ENCODE measurements around the gene DIRAS2.
A peak's percentile ranks its signal among the peaks of the same experiment; 100 is the strongest.

DIRAS2 gene

GRCh38 chr9:90612957-90613356 lies 29.7 kb downstream of the DIRAS2 start:
- no peak for DNase-seq (ENCODE audit: low spot score)

GRCh38 chr9:90611568-90611967 lies 31.1 kb downstream of the DIRAS2 start:
- peak; percentile 97 for DNase-seq (ENCODE audit: low spot score)

- DNase-seq (ENCODE audit: low spot score), result no peak
Measured at GRCh38 chr9:90611121-90611520, 31.5 kb downstream of the DIRAS2 start.

GRCh38 chr9:90607701-90608516 lies 34.7 kb downstream of the DIRAS2 start:
- no peak for DNase-seq (ENCODE audit: low spot score)

DNA sequence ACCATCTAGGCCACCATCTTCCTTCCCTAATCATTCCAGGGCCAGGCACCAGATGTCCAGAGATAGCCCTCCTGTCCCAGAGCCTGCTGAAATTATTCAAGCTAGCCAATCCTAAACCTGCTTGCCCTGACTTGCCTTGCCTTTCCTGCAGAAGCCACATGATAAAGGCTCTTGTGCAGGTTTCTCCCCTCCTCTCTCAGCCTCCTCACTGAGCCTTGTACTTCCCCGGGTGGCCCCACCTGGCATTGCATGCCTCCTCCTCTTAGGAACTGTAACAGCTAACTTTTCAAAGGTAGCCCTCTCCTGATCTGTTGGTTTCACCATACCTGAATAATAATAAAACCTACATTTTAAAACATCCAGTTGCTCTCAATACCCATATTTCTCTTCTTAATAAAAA lies 42.6 kb downstream of the DIRAS2 start:
- DNase-seq (ENCODE audit: low spot score), result no peak

DNA sequence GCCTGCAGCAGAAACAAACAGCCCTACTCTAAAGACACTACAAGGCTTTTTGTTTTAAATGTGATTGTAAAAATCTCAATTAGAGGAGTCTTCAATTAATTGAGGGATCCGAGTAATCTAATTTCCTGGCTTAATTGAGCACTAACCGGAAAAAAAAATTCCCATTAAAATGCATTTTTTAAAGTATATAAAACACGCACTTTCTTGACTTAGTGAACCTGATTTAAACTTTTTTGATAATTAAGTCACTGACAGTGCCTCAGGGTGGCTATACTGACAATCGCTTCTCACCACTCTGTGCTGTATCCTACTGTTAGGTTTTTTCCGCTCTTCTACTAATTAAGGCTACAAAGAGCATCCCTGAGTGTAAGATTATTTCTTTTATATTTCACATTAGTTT lies 44.4 kb downstream of the DIRAS2 start:
- DNase-seq (ENCODE audit: low spot score), result no peak

GRCh38 chr9:90593646-90594045 lies 49.0 kb downstream of the DIRAS2 start:
- no peak for DNase-seq (ENCODE audit: low spot score)

GRCh38 chr9:90580576-90580975 lies 62.0 kb downstream of the DIRAS2 start:
- DNase-seq (ENCODE audit: low spot score), result no peak

GRCh38 chr9:90579181-90579580 lies 63.4 kb downstream of the DIRAS2 start:
- no peak for DNase-seq (ENCODE audit: low spot score)

DNA sequence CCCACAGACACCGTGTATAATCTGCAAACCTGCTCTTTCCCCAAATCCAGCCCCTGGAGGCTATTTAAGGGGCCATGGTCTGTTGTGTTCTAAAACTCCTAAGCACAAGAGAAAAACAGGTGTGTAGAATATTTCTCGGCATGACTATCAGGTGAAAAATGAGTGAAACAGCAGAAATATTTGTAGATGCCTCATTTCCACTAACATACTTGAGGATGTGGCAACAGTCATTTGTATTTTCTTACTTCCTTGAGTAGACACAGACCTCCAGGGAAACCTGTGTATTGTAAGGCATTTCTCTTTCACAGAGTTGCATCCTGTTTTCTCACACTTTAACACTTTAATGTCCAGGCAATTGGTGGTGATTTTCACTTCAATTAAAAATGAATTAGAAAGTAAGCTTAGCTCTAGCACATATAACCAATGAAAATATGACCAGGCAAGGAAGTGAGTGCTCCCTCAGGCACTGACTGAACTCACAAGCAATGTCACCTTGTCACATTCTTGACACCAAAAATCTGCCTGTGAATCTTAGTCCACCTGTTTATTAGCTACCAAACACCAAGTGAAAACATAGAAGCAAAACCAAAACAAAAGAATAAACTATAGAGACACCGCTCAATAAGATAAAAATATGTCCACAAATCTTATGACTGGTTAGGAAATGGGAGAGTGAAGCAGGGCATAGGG lies 64.4 kb downstream of the DIRAS2 start:
- DNase-seq (ENCODE audit: low spot score), result peak; percentile 13

DNA sequence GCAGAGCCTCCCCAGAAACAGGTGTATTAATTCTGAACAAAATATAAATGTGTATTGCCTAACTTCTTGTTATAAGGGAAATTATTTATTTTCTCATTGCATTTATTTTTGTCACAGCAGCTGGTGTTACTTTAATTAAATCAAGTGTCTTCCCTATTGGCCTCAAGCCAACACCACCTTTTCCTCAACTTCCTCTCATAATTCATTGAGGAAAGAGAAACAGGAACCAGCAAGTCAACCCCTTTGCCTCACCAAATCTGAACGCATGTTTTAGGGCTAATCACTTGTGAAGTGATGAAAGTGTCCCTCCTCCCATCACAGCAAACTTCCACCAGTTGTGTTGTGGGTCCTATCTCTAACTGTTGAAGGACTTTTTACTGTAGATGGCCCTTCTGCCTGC lies 73.1 kb downstream of the DIRAS2 start:
- DNase-seq (ENCODE audit: low spot score), result no peak

- DNase-seq (ENCODE audit: low spot score), result peak; percentile 25
Measured at GRCh38 chr9:90568667-90569066, 74.0 kb downstream of the DIRAS2 start.

DNA sequence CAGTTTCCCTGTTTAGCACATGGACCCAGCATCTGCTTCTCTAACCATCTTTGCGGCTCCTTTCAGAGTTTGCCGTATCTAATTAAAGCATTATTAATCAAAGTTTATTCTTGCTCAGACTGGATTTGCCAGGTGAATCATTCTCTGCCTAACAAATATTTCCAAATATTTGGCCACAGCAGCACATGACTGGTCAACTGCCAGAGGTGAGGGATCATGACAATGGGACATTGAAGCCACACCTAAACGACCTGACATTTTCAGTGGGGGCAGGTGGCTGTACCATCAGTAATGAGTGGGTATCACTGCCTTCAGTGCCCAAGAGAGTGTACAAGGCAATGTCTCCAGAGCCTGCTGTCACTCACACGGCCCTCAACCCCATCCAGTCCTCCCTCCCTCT lies 80.4 kb downstream of the DIRAS2 start:
- no peak for DNase-seq (ENCODE audit: low spot score)

All from cerebellar cortex (tissue), 1 donor.